Measurements from ENCODE around the gene SNAPC2.

DNA sequence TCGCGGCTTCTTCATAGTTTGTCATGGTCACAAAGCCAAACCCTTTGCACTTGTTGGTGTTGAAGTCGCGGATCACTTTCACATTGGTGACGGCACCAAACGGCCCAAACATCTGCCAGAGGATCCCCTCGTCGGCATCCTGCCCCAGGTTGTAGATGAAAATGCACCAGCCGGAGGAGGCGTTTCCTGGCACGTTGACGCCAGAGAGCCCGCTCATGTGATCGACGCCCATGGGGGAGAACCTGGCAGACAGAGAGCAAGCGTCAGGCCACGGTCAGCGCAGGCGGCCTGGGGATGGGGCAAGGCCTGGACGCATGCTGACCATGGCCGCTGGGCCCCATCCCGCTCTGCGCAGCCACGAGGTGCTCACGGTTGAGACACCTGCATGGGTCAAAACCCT, 43.4 kb downstream of the SNAPC2 start:
- TF ChIP-seq, protein P1, sequence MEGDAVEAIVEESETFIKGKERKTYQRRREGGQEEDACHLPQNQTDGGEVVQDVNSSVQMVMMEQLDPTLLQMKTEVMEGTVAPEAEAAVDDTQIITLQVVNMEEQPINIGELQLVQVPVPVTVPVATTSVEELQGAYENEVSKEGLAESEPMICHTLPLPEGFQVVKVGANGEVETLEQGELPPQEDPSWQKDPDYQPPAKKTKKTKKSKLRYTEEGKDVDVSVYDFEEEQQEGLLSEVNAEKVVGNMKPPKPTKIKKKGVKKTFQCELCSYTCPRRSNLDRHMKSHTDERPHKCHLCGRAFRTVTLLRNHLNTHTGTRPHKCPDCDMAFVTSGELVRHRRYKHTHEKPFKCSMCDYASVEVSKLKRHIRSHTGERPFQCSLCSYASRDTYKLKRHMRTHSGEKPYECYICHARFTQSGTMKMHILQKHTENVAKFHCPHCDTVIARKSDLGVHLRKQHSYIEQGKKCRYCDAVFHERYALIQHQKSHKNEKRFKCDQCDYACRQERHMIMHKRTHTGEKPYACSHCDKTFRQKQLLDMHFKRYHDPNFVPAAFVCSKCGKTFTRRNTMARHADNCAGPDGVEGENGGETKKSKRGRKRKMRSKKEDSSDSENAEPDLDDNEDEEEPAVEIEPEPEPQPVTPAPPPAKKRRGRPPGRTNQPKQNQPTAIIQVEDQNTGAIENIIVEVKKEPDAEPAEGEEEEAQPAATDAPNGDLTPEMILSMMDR (IDR thresholded peaks at IDR 0.05): no peak
- TF ChIP-seq ZFX (IDR thresholded peaks at IDR 0.05; ENCODE audit: borderline replicate concordance): no peak
